DMS114 treated with DMSO at 0.1 percent for 48 hours (cell line): ENCODE results near the gene SLC39A9.

ENCODE experiments used
- DNase-seq: peaks from one replicate; lab custom pipeline; 2025; ENCODE audit not compliant: unreplicated experiment; lab: John Stamatoyannopoulos, UW

SLC39A9 gene, protein sequence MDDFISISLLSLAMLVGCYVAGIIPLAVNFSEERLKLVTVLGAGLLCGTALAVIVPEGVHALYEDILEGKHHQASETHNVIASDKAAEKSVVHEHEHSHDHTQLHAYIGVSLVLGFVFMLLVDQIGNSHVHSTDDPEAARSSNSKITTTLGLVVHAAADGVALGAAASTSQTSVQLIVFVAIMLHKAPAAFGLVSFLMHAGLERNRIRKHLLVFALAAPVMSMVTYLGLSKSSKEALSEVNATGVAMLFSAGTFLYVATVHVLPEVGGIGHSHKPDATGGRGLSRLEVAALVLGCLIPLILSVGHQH

DNA sequence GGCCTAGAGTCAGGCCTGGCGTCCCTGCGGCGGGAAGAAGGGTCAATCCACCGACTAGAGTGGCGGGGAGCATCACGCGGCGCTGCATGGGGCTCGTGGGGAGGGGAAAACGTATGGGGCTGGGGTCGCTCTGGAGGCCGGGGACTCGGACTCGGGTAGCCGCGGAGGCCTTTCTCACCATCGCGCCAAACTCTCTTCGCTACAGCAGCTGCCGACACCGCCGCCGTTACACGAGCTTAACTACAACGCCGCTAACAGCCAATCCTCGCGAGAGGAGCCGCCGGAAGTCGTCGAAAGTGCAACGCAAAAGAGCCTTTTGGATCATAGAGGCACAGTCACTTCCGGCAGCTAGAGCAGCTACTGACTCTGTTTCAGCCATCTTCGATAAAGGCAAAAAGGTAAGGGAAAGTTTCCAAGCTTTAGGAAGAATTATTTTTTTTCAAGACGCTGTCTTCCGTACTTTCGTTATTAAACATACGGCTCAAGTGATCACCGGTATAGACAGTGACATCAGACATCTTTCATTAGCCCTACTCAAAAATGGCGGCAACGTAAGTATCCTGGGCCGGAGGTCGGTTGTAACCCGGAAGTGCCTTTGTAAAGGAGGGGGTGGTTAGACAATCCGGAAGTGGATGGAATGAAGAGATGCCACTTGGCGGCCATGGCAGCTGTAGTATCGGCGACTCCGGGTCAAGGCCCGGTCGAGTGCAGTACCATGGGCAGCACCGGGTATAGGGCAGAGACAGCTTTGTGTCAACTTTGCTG lies at the start of gene SLC39A9, which contains the start of gene ERH:
TSS of gene SLC39A9 (plus strand) at position 640 of the 765 bp plus-strand sequence. CDS start 678 bp downstream, outside the sequence.
TSS of gene ERH (minus strand) at position 247 of the 765 bp plus-strand sequence. CDS start at position 181, 66 bp downstream.
- DNase-seq: peak; percentile 98

DNA sequence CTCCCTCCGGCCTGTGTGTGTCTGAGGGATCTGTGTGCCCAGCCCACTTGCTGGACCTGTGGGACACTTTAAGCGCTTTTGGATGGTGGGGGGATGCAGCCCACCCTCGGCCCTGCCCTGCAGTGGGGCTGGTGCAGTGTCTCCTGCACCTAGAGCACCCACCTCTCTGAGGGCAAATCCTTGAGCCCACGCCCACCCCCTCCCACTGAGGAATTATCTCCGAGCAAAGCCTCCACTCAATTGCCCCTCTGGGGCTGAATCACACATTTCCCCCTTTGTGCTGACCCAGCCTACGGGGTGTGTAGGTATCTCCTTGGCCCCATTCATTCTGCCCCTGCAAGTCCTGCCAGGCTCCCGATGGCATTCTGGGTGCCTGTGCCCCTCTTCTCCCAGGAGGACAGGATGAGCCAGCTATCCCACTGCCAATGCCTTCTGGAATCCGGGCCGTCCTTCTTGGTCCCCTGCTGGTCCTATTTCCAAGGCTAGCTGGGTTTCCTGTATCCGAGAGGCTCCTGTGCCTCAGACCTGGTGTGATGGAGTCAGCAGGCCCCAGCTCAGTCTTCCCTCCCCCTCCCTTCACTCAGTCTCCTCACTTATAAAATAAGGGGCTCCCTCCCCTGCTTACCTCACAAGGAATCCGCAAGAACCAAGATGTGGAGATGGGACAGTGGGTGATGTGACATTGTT lies 49.3 kb upstream of the SLC39A9 start:
- no peak for DNase-seq

GRCh38 chr14:69350892-69351291 lies 47.6 kb upstream of the SLC39A9 start:
- DNase-seq: no peak

DNA sequence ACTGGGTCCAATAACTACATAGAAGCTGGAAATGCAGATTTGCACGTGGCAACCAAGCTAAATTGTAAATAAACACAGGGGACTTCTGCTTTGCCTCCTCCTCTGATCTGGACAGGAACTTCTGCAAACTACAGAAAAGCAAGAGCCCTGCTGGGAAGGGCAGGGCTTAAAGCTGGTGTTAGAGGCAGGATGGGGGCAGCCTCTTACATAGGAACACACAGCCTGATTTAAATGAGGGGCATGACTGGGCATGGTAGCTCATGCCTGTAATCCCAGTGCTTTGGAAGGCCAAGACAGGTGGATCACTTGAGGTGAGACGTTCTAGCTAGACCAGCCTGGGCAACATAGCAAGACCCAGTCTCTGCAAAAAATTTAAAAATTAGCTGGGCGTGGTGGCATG lies 47.1 kb upstream of the SLC39A9 start:
- no peak for DNase-seq

- no peak for DNase-seq
Observed at GRCh38 chr14:69351911-69352310, 46.6 kb upstream of the SLC39A9 start.

- no peak for DNase-seq
Observed at GRCh38 chr14:69353168-69353567, 45.3 kb upstream of the SLC39A9 start.

GRCh38 chr14:69354383-69355153 lies 43.9 kb upstream of the SLC39A9 start:
- DNase-seq: no peak

DNA sequence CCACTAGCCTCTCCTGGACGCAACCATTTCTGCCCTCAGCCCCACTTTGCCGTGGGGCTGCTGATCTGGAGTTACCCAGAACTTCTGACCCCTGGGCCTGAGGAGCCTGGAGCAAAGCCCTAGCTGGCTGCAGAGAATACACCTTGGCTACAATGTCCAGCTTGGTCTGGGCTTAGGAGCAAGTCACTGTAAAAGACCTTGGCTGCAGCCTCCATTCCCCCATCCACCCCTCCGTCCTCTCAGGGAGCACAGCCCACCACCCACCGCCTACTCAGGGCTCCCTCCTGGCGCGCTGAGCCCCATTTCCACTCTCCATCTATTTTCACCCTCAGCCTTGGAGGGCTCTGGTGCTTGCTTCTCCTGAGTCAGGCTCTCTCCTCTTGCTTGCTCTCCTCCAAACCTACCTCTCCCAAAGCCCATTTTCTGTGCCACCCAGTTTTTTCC lies 43.3 kb upstream of the SLC39A9 start:
- DNase-seq: no peak

DNA sequence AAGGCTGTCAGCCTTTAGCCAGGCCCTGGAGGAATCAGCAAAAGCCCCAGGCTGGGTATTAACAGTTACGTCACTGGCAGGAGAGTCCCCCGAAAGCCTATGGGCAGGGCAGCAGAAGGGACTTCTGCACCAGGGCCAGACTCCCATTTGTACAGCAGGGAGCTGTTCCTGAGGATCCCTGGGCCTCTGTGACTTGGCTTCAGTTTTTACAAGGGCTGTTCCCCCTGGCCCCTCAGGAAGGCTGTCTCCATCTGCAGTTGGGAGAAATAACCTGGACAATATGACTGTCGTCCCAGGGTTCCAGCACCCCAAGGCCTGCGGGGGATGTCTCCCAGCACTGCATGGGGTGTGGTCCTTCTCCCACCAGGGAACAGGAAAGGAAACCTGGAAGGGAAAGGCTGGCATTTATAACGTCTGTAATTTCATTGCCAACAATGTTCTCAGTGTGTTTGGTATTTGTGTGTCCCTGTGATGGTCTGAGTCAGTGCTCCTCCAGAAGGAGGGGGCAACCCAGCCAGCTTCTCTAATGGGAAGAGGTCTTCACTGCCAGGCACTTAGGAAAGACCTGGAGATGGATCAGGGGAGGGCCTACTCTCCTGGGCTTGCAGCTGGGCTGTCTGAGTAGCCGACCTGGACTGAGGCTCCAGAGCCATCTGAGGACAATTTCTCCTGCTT lies 42.7 kb upstream of the SLC39A9 start:
- no peak for DNase-seq

DNA sequence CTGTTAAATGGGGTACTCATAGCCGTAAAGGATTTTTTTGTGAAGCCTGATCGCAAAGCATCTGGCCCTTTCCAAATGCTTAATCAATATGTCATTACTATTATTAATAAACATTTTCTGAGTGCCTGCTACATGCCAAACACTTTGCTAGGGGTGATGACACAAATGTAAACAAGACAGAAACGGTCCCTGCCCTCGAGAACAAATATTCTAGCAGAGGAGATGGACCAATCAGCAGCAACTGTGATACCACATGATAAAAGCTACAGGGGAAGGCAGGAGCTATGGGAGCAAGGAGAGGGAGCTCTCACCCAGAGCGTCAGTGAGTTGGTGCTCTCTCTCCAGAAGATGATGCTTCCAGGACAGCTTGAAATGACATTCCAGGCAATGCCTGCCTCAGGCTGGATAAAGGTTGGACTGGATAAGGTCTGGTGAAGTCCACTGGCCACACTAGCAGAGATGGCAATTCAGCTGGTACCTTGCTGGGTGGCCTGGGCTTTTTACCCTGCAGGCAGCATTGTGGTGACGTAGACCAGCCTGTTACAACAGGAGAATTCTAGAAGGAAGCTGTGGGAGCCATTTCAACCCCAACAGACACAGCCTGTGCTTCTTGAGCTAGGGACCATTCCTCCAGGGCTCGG lies 41.5 kb upstream of the SLC39A9 start:
- no peak for DNase-seq

DNA sequence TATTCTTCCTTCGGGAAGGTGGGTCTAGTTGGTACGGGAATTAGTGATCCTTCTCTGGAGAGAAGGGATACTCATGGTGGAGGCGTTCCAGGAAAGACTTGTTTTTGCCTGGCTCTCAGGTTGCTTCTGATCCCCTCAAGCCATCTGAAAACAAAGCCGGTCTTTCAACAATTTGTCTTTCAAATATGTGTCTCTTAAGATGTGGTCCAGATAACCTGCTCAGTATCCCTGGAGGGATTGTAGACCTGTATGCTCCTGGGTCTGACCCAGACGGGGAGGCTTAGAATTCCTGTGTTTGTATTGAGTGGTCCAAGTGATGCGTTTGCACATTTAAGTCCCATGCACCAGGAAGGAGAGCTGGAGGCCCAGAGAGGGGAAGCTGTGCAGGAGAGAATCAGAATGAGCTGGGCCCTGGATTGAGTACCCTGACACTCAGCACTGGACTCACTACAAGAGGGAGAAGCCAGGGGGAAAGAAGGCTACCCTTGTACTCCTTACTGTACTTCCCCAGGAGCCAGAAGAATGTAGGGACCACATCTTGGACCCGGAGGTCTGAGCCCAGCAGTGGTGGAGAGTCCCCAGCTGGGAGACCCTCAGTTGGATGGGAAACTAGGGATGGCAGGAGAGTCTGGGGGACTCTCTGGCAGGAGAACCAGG lies 40.8 kb upstream of the SLC39A9 start:
- no peak for DNase-seq

DNA sequence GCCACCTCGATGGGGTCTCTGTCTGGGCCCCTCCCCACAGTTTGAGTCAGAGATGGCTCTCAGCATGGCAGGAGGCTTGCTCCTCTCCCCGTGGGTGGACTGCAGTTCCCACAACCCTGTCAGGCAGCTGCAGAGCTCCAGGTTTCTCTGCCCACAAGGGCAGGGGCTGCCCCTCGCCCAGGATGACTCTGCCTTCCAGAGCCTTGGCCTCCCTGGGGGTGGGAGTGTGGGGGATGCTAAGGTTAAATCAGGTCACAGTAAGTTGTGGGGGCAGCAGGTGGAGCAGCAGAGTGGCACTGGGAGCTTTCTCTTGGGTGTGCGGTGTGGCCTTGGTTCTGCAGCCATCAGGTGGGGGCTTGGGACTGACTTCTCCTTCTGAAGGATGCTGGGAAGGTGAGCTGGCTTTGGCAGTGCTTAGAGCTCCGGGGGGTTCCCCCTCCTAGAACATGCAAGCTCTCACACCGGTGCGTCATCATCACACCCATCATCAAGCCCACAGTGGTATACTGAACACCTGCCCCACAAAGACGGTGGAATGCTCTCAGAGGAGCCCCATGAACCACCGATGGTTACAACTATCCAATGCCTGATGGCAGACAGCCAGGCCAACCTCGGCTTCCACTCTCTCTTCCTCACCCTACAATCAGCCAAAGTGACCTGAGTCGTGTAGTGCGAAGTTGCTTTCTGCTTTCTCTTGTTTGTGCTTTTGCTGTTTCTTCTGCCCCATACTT lies 40.1 kb upstream of the SLC39A9 start:
- no peak for DNase-seq

DNA sequence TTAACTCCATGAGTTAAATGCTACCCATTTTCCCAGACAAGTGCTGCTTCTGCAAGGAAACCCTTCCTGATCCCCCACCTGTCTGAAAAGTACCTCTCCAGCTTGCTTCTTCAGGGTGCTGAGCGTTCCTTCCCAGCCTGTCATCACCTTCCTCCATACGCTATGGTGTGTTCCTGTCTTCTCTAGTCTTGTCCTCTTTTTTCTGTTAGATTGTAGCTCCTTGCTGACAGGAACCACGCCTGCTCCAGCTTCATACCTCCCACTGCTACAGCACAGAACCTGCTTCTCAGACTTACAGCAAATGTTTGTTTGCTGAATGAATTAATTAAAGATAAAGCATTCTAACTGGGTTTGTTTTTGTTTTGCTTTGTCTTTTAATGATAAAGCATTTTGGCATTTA lies 39.5 kb upstream of the SLC39A9 start:
- no peak for DNase-seq

- no peak for DNase-seq
Observed at GRCh38 chr14:69360438-69361108, 37.9 kb upstream of the SLC39A9 start.

DNA sequence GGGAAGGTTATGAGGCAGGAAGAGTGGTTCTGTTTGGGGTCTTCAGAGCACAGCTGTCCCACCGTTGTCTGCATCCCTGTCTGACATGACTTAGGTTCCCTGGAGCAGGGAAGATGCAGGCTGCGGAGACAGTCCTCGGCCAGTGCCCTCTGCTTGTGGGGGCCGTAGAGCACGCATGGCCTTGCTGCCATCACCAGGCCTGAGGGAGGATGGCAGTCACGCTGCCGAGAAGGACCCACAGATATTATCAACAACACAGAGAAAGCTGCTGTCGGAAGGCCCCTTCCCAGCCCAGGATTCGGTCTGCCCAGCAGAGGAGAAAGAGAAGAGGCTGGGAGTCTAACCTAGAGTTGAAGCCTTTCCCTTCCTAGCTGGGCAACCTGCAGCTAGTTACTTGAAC lies 35.4 kb upstream of the SLC39A9 start:
- DNase-seq: no peak

DNA sequence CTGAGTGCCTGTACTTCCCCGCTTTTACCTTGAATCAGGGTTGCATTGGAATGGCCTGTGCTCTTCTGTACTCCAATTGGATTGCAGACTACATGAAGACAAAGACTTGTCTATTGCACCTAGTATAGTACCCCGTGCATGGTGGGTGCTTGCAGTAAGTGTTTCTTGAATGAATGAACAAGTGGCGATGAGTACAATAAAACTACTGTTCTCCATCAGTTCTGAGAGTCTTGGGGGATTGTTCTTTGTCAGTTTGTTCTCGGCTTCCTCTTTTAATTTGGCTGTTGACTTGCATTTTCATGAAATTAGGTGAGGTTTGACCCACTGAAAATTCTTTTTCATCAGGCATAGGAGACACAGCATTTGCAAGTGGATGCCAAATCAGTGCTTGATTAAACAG lies 34.5 kb upstream of the SLC39A9 start:
- DNase-seq: no peak

- DNase-seq: no peak
Observed at GRCh38 chr14:69364378-69364777, 34.1 kb upstream of the SLC39A9 start.

- no peak for DNase-seq
Observed at GRCh38 chr14:69366069-69366468, 32.4 kb upstream of the SLC39A9 start.
